HG03439 (cell line): Measurements from ENCODE around the gene CNPY3.
"Not testable (repeated sequence)": the region's sequence is repeated elsewhere in the genome, so short reads cannot be mapped to it uniquely, and the experiment has no call there.

ENCODE experiments used
- ATAC-seq: cut with Tn5 transposase; IDR thresholded peaks from one replicate; pipeline ENCODE4 v1.9.1; 2021; ENCODE audit warnings: mild to moderate bottlenecking, moderate library complexity; ENCODE audit not compliant: unreplicated experiment

Gene CNPY3

GRCh38 chr6:42914546-42914945 is 14.7 kb upstream of the CNPY3 start:
- no peak for ATAC-seq

DNA sequence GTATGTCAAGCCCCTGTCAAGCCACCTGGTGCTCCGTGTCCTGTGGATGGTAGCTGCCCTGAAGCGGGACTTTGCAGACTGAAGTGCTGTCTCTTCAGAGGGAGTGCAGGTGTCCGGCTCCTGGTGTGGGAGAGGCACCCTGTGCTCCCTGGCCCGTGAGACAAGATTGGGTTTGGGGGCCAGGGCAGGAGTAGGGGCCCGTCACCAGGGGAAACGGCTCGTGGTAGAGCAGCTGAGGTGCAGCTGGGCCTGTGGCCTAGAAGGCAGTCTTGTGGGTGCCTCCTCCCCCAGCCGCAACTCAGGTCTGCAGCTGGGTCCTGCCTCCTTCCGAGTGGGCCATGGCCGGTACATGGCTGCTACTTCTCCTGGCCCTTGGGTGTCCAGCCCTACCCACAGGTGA is 13.5 kb upstream of the CNPY3 start, which contains the start of gene PTCRA:
PTCRA (plus strand) TSS at position 322 of the 400 bp plus-strand sequence; CDS start at position 339, 17 bp downstream.
- no peak for ATAC-seq

DNA sequence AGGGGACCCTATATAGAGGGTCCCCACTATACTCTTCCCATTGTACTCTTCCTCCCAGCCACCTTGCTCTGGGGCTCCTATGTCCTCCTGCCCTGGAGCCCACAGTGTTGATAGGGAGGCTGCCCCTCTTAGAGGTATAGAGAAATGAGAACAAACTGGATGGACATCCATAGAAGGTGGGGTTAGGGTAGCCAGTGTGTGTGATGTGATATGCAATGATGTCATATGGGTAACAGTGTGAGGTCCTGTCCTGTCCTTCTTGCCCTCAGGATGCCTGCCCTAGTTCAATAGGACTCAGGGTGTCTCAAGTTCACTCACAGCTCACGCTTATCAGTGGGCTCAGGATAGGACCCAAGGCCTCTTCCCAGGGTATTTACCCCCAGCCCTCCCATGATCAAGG is 13.0 kb upstream of the CNPY3 start:
- ATAC-seq = no peak

GRCh38 chr6:42921801-42922200 is 7.5 kb upstream of the CNPY3 start:
- no peak for ATAC-seq

DNA sequence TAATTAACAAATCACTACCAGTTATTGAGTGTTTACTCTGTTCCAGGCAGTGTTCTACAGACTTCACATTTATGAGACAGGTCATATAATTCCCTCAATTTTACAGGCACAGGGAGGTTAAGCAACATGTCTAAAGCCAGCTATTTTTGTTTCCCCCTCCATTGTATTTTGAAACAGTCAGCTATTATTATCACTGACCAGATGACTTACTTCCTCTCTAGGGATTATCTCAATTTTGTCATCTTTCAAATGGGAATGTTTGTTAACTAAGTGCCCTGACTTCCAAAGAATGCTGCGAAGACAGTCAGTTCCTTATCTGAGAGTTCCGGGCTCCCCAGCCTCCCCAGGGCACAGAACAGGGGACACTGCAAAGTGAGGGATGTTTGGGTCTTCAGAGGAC is 5.6 kb upstream of the CNPY3 start:
- no peak for ATAC-seq

DNA sequence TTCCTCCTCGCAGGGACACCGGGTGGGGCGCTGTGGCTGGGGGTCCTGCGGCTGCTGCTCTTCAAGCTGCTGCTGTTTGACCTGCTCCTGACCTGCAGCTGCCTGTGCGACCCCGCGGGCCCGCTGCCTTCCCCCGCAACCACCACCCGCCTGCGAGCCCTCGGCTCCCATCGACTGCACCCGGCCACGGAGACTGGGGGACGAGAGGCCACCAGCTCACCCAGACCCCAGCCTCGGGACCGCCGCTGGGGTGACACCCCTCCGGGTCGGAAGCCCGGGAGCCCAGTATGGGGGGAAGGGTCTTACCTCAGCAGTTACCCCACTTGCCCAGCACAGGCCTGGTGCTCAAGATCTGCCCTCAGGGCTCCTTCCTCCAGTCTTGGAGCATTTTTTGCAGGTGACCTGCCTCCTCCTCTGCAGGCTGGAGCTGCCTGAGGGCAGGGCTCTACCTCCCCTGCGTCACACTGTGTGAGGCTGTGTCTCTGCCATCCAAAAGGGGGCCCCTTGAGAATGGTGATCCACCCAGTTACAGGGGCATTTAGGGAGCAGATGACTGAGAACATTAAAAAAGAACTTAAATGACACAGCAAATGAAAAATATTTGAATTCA is 3.9 kb upstream of the CNPY3 start:
- ATAC-seq = no peak

DNA sequence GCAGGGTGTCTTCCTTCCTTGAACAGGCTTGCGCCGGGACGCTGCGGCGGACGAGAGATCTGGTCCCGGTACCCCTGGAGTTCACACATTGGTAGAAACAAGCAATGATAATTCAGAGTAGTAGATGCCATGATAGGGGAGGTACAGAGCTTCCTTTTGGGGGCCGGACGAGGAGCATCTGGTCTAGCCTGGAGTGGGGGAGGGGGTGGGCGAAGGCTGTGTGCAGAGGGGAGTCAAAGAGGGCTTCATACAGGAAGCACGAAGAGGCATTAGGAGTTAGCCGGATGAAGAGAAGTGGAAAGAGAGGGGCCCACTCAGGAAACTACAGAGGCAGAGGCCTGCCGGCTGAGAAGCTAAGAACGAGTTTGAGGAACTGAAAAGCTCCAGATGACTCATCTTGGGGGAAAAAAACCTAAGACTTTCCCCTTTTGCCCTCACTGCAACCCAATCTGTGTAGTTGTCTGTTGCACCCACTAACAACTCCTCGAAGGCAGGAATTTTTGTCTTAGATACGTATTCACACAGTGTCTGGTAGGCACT is 611 bp downstream of the CNPY3 start:
- ATAC-seq = peak; percentile 44

- no peak for ATAC-seq
Measured at GRCh38 chr6:42932412-42932811, 3.1 kb downstream of the CNPY3 start.

GRCh38 chr6:42933205-42933604 is 3.9 kb downstream of the CNPY3 start:
- ATAC-seq = no peak

DNA sequence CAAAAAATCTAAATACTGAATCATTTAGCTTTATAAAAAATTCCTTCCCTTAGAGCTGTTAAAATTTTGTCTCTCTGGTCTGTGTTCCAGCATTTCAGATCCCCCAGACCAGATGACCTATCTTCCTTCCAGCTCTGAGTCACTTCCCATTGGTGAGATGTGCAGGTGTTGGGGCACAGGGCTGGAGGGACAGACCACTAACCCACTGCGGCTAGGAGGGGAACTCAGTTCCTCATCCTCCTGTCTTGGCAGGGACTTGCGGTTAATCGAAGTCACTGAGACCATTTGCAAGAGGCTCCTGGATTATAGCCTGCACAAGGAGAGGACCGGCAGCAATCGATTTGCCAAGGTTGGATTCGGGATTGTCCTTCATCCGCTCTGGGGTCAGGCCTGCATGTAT is 6.0 kb downstream of the CNPY3 start:
- ATAC-seq = no peak

- no peak for ATAC-seq
Measured at GRCh38 chr6:42936398-42936797, 7.1 kb downstream of the CNPY3 start.

DNA sequence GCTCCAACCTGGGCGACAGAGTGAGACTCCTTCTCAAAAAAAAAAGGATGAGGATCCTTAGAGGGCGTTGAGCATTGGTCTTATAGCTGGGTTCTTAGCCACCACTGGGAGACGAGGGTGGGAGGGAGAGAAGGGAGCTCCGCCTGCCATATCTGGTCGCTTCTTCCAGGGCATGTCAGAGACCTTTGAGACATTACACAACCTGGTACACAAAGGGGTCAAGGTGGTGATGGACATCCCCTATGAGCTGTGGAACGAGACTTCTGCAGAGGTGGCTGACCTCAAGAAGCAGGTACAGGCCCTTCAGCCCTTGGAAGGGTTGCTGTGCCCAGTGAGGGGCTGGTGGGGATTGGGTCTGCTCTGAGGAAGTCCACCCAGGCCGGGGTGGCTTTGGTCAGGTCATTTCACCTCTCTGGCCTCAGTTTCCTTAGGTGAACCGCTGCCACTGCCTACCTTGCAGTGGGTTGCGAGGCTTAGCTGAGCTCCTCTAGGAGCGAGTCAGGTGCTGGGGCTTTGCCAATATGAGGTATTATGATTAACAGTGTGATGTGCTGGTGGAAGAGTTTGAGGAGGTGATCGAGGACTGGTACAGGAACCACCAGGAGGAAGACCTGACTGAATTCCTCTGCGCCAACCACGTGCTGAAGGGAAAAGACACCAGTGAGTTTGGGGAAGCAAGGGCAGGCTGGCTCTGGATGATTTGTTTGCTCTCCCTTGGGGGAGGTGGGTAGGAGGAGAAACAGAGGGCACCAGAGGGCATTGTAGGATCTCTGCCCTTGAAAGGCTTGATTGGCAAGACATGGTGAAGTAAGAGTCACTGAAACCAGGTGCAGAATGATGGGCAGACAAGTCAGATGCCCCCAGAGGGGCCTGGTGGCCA is 8.5 kb downstream of the CNPY3 start:
- ATAC-seq = no peak

DNA sequence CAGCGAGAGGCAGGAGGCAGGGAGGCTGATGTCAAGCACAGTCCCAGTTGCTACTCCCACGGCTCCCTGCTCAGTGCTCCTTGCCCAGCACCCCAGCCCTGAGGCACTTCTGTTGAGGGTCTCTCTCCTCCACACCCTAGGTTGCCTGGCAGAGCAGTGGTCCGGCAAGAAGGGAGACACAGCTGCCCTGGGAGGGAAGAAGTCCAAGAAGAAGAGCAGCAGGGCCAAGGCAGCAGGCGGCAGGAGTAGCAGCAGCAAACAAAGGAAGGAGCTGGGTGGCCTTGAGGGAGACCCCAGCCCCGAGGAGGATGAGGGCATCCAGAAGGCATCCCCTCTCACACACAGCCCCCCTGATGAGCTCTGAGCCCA is 9.1 kb downstream of the CNPY3 start:
- no peak for ATAC-seq

DNA sequence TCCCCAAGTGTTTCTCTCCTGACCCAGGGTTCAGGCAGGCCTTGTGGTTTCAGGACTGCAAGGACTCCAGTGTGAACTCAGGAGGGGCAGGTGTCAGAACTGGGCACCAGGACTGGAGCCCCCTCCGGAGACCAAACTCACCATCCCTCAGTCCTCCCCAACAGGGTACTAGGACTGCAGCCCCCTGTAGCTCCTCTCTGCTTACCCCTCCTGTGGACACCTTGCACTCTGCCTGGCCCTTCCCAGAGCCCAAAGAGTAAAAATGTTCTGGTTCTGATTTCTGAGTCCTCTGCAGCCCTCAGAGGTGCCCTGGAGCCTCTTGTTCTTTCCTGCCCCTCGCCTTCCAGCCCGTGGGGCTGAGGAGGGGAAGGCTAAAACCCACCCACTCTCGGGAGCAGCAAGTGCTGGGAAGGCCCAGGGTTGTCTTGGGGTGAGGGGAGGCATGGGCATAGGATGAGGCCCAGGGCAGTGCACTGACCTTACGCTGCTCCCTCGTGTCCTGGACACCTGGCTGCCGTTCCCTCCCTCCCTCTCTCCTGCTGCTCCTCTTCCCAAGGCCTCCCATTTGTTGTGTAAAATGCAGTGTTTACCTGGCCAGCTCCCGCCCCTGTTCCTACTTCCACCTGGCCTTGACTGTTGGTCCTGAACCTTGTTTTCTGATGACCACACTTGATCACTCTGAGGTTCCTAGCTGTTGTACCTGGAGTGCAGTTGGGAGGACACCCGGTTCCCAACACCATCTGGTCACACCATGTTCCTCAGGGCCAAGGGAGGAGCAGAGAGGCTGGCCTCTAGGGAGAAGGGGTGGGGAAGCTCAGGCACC is 9.9 kb downstream of the CNPY3 start:
- ATAC-seq = no peak

DNA sequence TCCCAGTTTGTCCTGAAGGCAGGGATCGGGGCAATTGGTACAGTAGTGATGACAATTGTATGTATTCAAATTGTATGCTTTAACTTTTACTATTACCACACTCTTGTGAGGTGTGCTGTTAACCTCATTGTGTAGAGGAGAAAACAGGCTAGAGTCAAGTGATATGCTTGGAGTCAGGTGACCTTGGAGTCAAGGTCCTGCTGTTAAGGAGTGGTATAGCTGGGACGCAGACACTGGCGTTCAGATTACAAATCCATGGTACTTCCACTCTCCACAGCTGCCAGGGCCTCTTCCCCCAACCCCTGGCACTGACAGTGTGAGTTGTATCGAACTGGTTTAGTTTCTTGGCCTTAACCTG is 10.5 kb downstream of the CNPY3 start:
- no peak for ATAC-seq

DNA sequence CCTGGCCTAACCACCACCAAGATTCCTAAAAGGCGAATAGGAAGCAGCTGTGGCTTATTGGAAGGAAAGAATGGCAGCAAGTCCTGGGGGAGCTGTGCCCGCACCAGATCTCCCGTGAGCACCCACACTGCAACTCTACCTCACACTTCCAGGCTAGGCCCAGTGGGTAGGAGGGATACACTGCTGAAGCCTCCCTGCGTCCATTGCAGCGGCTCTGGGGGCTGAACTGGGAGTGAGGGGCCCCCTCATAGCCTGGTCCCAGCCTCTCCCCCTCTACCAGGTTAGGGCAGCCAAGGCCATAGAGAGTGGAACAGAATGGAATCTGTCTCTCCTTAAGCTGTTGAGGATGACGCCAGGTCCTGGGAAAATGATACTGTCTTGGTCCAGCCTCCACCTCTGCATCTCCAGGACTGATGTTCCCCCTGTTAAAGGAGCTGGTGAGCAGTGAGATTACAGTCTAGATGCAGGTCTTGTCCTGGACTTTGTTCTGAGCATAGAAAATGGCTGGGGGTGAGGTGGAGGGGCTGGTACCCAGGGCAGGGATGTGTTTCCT is 11.3 kb downstream of the CNPY3 start:
- no peak for ATAC-seq

DNA sequence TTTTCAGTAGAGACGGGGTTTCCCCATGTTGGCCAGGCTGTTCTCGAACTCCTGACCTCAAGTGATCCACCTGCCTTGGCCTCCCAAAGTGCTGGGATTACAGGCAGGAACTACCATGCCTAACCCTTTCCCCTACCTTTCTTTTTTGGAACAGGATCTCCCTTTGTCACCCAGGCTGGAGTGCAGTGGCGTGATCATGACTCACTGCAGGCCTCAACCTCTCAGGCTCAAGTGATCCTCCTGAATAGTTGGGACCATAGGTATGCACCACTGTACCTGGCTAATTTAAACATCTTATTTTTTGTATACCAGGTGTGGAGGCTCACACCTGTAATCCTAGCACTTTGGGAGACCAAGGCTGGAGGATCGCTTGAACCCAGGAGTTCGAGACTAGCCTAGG is 12.1 kb downstream of the CNPY3 start:
- not testable (repeated sequence) for ATAC-seq

DNA sequence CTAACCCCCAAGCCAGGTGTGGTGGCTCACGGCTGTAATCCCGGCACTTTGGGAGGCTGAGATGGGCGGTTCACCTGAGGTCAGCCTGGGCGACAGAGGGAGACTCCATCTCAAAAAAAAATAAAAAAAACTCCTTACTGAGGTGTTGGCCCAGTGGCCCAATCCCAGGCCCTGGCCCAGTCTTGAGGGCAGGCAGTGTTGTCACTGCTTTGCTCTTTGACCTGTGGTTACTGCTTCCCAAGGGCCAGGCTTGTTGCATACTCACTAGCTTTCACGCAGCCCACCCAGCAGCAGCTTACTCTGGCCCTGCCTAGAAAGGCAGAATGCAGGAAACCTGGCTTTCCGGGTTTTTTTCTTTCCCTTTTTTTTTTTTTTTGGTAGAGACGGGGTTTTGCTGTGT is 13.2 kb downstream of the CNPY3 start:
- no peak for ATAC-seq

- ATAC-seq = no peak
Measured at GRCh38 chr6:42947950-42948349, 18.7 kb downstream of the CNPY3 start.

DNA sequence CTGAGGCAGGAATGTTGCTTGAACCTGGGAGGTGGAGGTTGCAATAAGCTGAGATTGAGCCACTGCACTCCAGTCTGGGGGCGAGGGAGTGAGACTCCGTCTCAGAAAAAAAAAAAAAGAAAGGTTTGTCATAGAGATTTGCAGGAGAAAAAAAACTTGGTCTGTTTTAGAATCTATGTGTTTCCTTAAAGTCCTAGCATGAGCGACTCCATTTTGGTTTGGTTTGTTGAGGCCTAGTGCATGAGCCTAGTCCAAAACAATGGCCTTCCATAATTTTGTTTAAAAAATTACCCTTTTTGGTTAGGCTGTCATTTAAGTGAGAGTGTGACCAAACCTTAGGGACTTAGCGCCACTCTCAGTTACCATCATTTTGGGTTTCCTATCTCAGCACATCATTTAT is 23.1 kb downstream of the CNPY3 start:
- ATAC-seq = no peak

DNA sequence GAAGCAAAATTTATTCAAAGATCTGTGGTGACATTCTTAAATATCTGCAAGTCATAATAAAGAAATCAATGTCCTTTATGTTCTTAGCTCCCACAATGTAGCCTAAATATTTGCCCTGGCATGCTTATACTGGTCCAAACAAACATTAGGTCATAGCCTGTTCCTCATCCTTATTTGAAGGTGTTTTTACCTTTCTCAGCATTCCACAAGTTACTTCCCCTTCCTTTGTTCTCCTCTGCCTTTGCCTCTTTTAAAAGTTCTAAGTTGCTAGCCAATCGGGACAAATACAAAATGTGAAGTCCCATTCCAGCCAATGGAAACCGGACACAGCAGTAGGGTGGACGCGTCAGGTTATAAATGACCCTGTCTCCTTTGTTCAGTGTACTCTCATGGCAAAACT is 25.1 kb downstream of the CNPY3 start:
- ATAC-seq = not testable (repeated sequence)
